IMR-90 (cell line): ENCODE measurements around the gene IGIP. TPM values are rescaled to one million over a fixed set of nuclear protein-coding genes. Genes with fewer than 3 reads are reported as not detected.

Experiments
- ATAC-seq: fragments of 200-7000 bp; cut with Tn5 transposase; 2 replicates; pipeline ENCODE4 v1.9.1; 2020; ENCODE audit warnings: low read depth, mild to moderate bottlenecking, moderate library complexity
- BruUV-seq: library from RNA; stranded (reverse); fragments of 400-500 nt; replicated peaks from 2 replicates; lab custom pipeline; 2021; lab: Mats Ljungman, UMichigan
- CTCF ChIA-PET: fragments of 300-600 bp; formaldehyde crosslinking; extraction: SDS; loops from one replicate; lab custom pipeline; 2021; ENCODE audit warnings: antibody characterized with exemption; lab: Yijun Ruan, JAX
- POLR2A ChIA-PET: fragments of 300-600 bp; sonication (Branson Sonifier 250); formaldehyde crosslinking; loops from one replicate; lab custom pipeline; 2022; ENCODE audit warnings: antibody characterized with exemption; ENCODE audit not compliant: unreplicated experiment; lab: Charles Lee
- DNase-seq: peaks from one replicate; pipeline ENCODE4 v3.0.0; 2013
- H2AFZ ChIP-seq: replicated peaks from 2 replicates; pipeline ENCODE3; 2013; ENCODE audit warnings: low read length, mild to moderate bottlenecking; ENCODE audit not compliant: poor library complexity
- H2AK5ac ChIP-seq: 2 replicates; pipeline ENCODE4 v1.6.1; 2013; ENCODE audit warnings: low read depth, low read length, inconsistent platforms
- H2AK9ac ChIP-seq: replicated peaks from 2 replicates; pipeline ENCODE3; 2013; ENCODE audit warnings: mild to moderate bottlenecking, low read depth, low read length, moderate library complexity; ENCODE audit not compliant: poor library complexity
- H2BK120ac ChIP-seq: 2 replicates; pipeline ENCODE4 v1.6.1; 2013; ENCODE audit warnings: low read depth, low read length, inconsistent platforms
- H2BK15ac ChIP-seq: 3 replicates; pipeline ENCODE4 v1.6.1; 2013; ENCODE audit warnings: low read depth, low read length, inconsistent platforms
- H2BK20ac ChIP-seq: 2 replicates; pipeline ENCODE4 v1.6.1; 2013; ENCODE audit warnings: low read depth, mild to moderate bottlenecking, inconsistent platforms, low read length, moderate library complexity
- H2BK5ac ChIP-seq: 2 replicates; pipeline ENCODE4 v1.6.1; 2013; ENCODE audit warnings: mild to moderate bottlenecking, low read depth, low read length, inconsistent platforms; ENCODE audit not compliant: poor library complexity, severe bottlenecking
- H3K14ac ChIP-seq: replicated peaks from 2 replicates; pipeline ENCODE4 v1.6.1; 2013; ENCODE audit warnings: low read depth, low read length, inconsistent platforms
- H3K18ac ChIP-seq: 2 replicates; pipeline ENCODE4 v1.6.1; 2013; ENCODE audit warnings: low read depth, low read length, control low read depth
- H3K23ac ChIP-seq: 2 replicates; pipeline ENCODE4 v1.6.1; 2013; ENCODE audit warnings: low read depth, low read length, inconsistent platforms
- H3K27ac ChIP-seq: 2 replicates; pipeline ENCODE4 v1.5.1; 2013; ENCODE audit warnings: mild to moderate bottlenecking, control low read depth, low read length; ENCODE audit not compliant: insufficient read depth
- H3K27me3 ChIP-seq: 2 replicates; pipeline ENCODE4 v1.6.1; 2013; ENCODE audit warnings: low read length; ENCODE audit not compliant: control insufficient read depth, insufficient read depth
- H3K36me3 ChIP-seq: 2 replicates; pipeline ENCODE4 v1.6.1; 2013; ENCODE audit warnings: low read length, mixed read lengths; ENCODE audit not compliant: control insufficient read depth, insufficient read depth
- H3K4ac ChIP-seq: 2 replicates; pipeline ENCODE4 v1.6.1; 2013; ENCODE audit warnings: low read depth, low read length, inconsistent platforms
- H3K4me1 ChIP-seq: 2 replicates; pipeline ENCODE4 v1.6.1; 2013; ENCODE audit warnings: low read length, mixed read lengths; ENCODE audit not compliant: control insufficient read depth, insufficient read depth
- H3K4me2 ChIP-seq: 2 replicates; pipeline ENCODE4 v1.6.1; 2013; ENCODE audit warnings: low read depth, mild to moderate bottlenecking, control low read depth, low read length, moderate library complexity
- H3K4me3 ChIP-seq: 2 replicates; pipeline ENCODE4 v1.5.1; 2013; ENCODE audit warnings: low read depth, mild to moderate bottlenecking, control low read depth, low read length, moderate library complexity; ENCODE audit not compliant: insufficient read depth
- H3K56ac ChIP-seq: 2 replicates; pipeline ENCODE4 v1.6.1; 2013; ENCODE audit warnings: low read length, inconsistent platforms; ENCODE audit not compliant: insufficient read depth; ENCODE audit errors: extremely low read depth
- H3K79me1 ChIP-seq, 2 experiments: 2 replicates each; pipeline ENCODE4 v1.6.1; 2013; ENCODE audit warnings: low read length in 2 of 2, inconsistent platforms in 1 of 2, low read depth in 1 of 2
- H3K9ac ChIP-seq: 2 replicates; pipeline ENCODE4 v1.6.1; 2013; ENCODE audit warnings: low read depth, low read length, control low read depth
- H3K9me1 ChIP-seq: 2 replicates; pipeline ENCODE4 v1.6.1; 2013; ENCODE audit warnings: low read length, inconsistent platforms; ENCODE audit not compliant: insufficient read depth
- H3K9me3 ChIP-seq: 2 replicates; pipeline ENCODE4 v1.6.1; 2013; ENCODE audit warnings: low read length; ENCODE audit not compliant: control insufficient read depth, insufficient read depth
- H4K20me1 ChIP-seq: 2 replicates; pipeline ENCODE4 v1.6.1; 2013; ENCODE audit warnings: low read length, inconsistent platforms; ENCODE audit not compliant: insufficient read depth
- H4K5ac ChIP-seq: 2 replicates; pipeline ENCODE4 v1.6.1; 2013; ENCODE audit warnings: mild to moderate bottlenecking, low read depth, low read length, control low read depth
- H4K8ac ChIP-seq, 2 experiments: 2 replicates each; pipeline ENCODE4 v1.6.1; 2013; ENCODE audit warnings: low read depth in 2 of 2, low read length in 2 of 2, control low read depth in 1 of 2, inconsistent platforms in 1 of 2
- H4K91ac ChIP-seq: 2 replicates; pipeline ENCODE4 v1.6.1; 2013; ENCODE audit warnings: low read depth, low read length, inconsistent platforms; ENCODE audit not compliant: insufficient read depth
- CEBPB ChIP-seq: IDR thresholded peaks from 2 replicates; pipeline ENCODE4 v1.6.1; 2012; ENCODE audit warnings: low read depth, low read length, improper control_type of control experiment
- CHD1 ChIP-seq: IDR thresholded peaks from 2 replicates; pipeline ENCODE4 v1.6.1; 2012; ENCODE audit warnings: low read depth, low read length, improper control_type of control experiment
- CTCF ChIP-seq: conservative IDR thresholded peaks from 2 replicates; pipeline ENCODE4 v1.5.1; 2012; ENCODE audit warnings: mild to moderate bottlenecking, low read depth, low read length, improper control_type of control experiment
- MAFK ChIP-seq: IDR thresholded peaks from 2 replicates; pipeline ENCODE4 v1.6.1; 2012; ENCODE audit warnings: low read depth, low read length, improper control_type of control experiment
- MAZ ChIP-seq: IDR thresholded peaks from 2 replicates; pipeline ENCODE4 v1.6.1; 2012; ENCODE audit warnings: low read depth, mild to moderate bottlenecking, low read length, improper control_type of control experiment, moderate library complexity, borderline replicate concordance
- POLR2A ChIP-seq: IDR thresholded peaks from 2 replicates; pipeline ENCODE4 v1.6.1; 2012; ENCODE audit warnings: mild to moderate bottlenecking, low read depth, low read length
- RCOR1 ChIP-seq: IDR thresholded peaks from 2 replicates; pipeline ENCODE4 v1.6.1; 2012; ENCODE audit warnings: mild to moderate bottlenecking, low read length, improper control_type of control experiment; ENCODE audit not compliant: insufficient replicate concordance
- USF2 ChIP-seq: fragments of 150-350 bp; IDR thresholded peaks from 2 replicates; pipeline ENCODE4 v1.6.1; 2017; ENCODE audit warnings: mild to moderate bottlenecking, antibody characterized with exemption, low read length, low read depth
- WGBS, 2 experiments: methylation state at CpG; one replicate each; pipeline versions ENCODE4 v1.1.5 to v1.1.7; 2013; ENCODE audit warnings: missing lambda C conversion rate in 2 of 2; ENCODE audit not compliant: insufficient read length in 1 of 2; ENCODE audit errors: extremely low coverage in 2 of 2; 5-methylcytosine and 5-hydroxymethylcytosine counted together
- dilution Hi-C: fragments of 300-500 bp; cut with HindIII; formaldehyde crosslinking; loops from one replicate; pipeline ENCODE4 v1.14.3; 2018; ENCODE audit warnings: low sequenced_read_pairs; ENCODE audit not compliant: unreplicated experiment
- in situ Hi-C: fragments of 300-500 bp; cut with MboI; formaldehyde crosslinking; loops from 3 replicates; pipeline ENCODE4 v1.14.3; 2019; ENCODE audit warnings: low sequenced_read_pairs, inconsistent platforms, mixed read lengths
- intact Hi-C: fragments of 100-400 bp; cut with micrococcal nuclease; formaldehyde crosslinking; loops from 2 replicates; pipeline ENCODE4 v1.10.0; 2022
- polyA plus RNA-seq, 3 experiments: library from polyadenylated mRNA; depleted of rRNA; stranded (reverse); fragments of >200 nt; gene quantifications; 2 replicates each; pipeline ENCODE4 v1.2.3, GENCODE V29; 2012; ENCODE audit warnings: low replicate concordance in 1 of 3
- total RNA-seq: library from RNA; depleted of rRNA; stranded (reverse); fragments of >200 nt; gene quantifications from 2 replicates; pipeline ENCODE4 v1.2.3, GENCODE V29; 2012

The IGIP gene
- total and polyA plus RNA-seq, 2 of the 4 experiments (the other 2 are of a cell fraction): 1.2 to 5.0 TPM

- Histone ChIP-seq H3K9ac (no peak overlapping the region), H2BK15ac (no peak overlapping the region), H3K4me2 (no peak overlapping the region), H3K9me3 (peaks cover 2% of the 10 kb centered on the region), H2AK9ac (no peak overlapping the region), H4K20me1 (no peaks in the 10 kb centered on the region), H3K14ac (no peak overlapping the region), H2BK20ac (no peak overlapping the region), H3K27me3 (peaks cover 9% of the 10 kb centered on the region), H2AFZ (no peak overlapping the region), H4K8ac (no peak overlapping the region), H3K4me3 (no peak overlapping the region), H3K9me1 (no peaks in the 10 kb centered on the region), H3K27ac (no peak overlapping the region), H2BK120ac (no peak overlapping the region), H3K79me1 (no peaks in the 10 kb centered on the region), H3K36me3 (no peaks in the 10 kb centered on the region), H2BK5ac (no peak overlapping the region), H3K4ac (no peak overlapping the region), H3K56ac (no peak overlapping the region), H3K18ac (no peak overlapping the region), H3K23ac (no peak overlapping the region), H4K91ac (no peak overlapping the region), H3K4me1 (no peaks in the 10 kb centered on the region), H4K5ac (no peak overlapping the region), H2AK5ac (no peak overlapping the region)
- dilution Hi-C loops: no loop called here
- in situ Hi-C loops: no loop called here
- no peak for DNase-seq
- POLR2A ChIA-PET: no interaction called here
- BruUV-seq: no TSS peak
- no peak for ATAC-seq
- CTCF ChIA-PET: interaction anchor here (1.3 kb wide), 1 partner anchor 13 kb away, joined by 4 read pairs; no protein-coding TSS in a partner anchor
- TF ChIP-seq MAZ (no peak), CHD1 (no peak), USF2 (no peak), MAFK (no peak), CTCF (no peak), RCOR1 (no peak), CEBPB (no peak), POLR2A (no peak)
- no CpG with 5 or more reads among the region's 1 CpG for WGBS, 2 experiments
- intact Hi-C loops: no loop called here
These were observed 31.9 kb upstream of the IGIP start for GRCh38 chr5:140093866-140094265.
